ENCODE measurements around the gene RTTN.

The RTTN gene

DNA sequence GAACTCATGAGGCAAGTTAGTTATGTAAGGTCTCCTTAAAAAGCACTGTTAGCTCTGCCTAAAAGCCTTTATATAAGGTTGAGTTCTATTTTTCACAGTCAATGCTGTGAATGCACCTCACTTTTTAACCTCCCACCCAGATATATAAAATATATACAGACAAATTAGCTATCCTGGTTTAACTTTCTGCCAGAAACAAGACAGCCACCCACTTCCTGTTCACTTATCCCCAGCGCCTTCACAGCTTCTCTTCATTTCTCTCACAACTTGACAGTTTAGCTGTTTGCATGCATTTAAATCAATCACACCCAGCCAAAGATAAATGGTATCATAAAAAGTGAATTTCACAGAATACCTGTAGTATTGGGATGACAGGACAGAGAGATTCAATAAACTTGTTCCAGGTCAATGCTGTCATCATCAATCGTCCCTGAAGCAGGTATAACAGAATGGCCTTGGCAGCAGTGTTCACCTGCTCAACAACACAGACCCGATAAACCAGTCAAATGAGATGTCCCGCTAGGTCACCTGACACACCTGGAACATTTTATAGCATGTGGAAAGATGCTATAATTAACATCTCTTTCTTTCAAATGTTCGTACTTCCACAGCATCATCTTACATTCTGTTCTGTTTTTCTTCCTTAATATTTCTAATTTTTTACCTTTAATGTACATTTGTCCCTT is 55.7 kb downstream of the RTTN start:
- Histone ChIP-seq H3K4me1 (ENCODE audit: control insufficient read depth, insufficient read depth, low read length) (no peaks in the 10 kb centered on the region), H3K9ac (ENCODE audit: low read length in 2 of 2) (no peak overlapping the region), H3K4me3 (ENCODE audit: low read length in 2 of 2) (no peak overlapping the region), H3K27ac (ENCODE audit: low read length) (no peak overlapping the region), H3K9me3 (ENCODE audit: control insufficient read depth in 2 of 2, low read length in 2 of 2) (no peaks in the 10 kb centered on the region), H3K27me3 (ENCODE audit: control insufficient read depth in 1 of 2, insufficient read depth in 2 of 2, low read length in 2 of 2) (no peaks in the 10 kb centered on the region), H3K36me3 (ENCODE audit: control insufficient read depth in 2 of 2, insufficient read depth in 2 of 2, low read length in 2 of 2) (peaks cover 4 to 11% of the 10 kb centered on the region in 2 donors)

DNA sequence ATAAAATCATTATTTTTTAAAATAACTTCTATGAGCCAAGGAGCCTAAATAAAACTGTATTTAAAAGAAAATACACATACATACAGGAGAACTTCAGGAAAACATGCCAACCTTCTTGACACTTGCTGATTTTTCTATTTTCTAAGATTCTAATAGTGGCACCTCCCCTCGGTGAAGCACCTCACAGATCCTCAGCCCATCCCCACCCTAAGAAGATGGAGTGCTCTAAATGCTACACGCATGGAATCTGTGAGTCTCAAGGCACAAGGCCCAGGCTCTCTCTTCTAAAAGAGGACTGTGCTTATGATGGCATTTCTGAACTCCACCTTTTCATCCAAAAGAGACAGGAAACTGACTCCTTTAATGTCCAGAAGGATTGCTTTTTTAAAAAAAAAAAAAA is 56.3 kb downstream of the RTTN start:
- Histone ChIP-seq H3K36me3 (ENCODE audit: control insufficient read depth in 2 of 2, insufficient read depth in 2 of 2, low read length in 2 of 2) (peaks cover 4 to 11% of the 10 kb centered on the region in 2 donors), H3K4me1 (ENCODE audit: control insufficient read depth, insufficient read depth, low read length) (no peaks in the 10 kb centered on the region), H3K4me3 (ENCODE audit: low read length in 2 of 2) (no peak overlapping the region), H3K27me3 (ENCODE audit: control insufficient read depth in 1 of 2, insufficient read depth in 2 of 2, low read length in 2 of 2) (no peaks in the 10 kb centered on the region), H3K27ac (ENCODE audit: low read length) (no peak overlapping the region), H3K9me3 (ENCODE audit: control insufficient read depth in 2 of 2, low read length in 2 of 2) (no peaks in the 10 kb centered on the region), H3K9ac (ENCODE audit: low read length in 2 of 2) (no peak overlapping the region)

DNA sequence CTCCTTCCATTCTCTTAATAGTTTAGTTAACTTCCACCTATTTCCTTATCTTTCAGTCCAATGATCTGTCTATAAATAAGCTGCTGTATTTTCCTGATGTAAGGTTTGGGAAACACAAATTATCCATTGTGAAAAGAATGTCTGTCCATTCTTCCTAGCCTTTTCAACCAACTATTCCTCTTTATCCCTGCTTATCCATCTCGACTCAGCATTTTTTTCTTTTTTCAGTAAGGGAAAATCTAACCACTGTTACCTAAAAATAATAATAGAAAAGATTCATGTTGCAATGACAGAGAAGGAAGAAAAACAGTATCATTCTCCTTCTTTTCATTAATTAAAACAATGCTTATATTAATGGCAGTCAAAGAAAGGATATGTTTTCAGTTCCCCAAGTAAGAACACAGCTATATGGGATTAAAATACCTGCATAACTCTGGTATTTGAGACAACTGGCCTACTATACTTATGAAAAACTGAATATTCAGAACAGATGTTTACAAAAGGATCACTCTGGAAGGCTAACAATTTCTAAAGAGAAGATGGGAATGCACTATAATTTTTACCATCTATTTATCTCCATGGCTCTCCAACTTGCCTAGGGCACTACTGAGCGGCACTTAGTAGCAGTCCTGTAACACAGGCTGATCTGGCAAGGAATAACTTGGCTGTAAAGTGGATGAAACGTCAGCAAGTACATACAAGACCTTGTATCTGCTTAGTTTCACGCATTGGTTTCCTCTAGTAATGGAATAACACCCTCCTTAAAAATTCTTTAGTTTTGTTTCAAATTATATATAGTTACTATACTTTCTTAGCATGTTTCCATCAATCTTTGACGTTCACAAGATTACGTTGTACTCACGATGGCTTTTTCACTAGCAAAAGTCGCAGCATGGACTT is 57.2 kb downstream of the RTTN start:
- Histone ChIP-seq H3K27me3 (ENCODE audit: control insufficient read depth in 1 of 2, insufficient read depth in 2 of 2, low read length in 2 of 2) (no peaks in the 10 kb centered on the region), H3K4me3 (ENCODE audit: low read length in 2 of 2) (no peak overlapping the region), H3K9me3 (ENCODE audit: control insufficient read depth in 2 of 2, low read length in 2 of 2) (no peaks in the 10 kb centered on the region), H3K36me3 (ENCODE audit: control insufficient read depth in 2 of 2, insufficient read depth in 2 of 2, low read length in 2 of 2) (peaks cover 4 to 11% of the 10 kb centered on the region in 2 donors), H3K27ac (ENCODE audit: low read length) (no peak overlapping the region), H3K4me1 (ENCODE audit: control insufficient read depth, insufficient read depth, low read length) (no peaks in the 10 kb centered on the region), H3K9ac (ENCODE audit: low read length in 2 of 2) (no peak overlapping the region)

DNA sequence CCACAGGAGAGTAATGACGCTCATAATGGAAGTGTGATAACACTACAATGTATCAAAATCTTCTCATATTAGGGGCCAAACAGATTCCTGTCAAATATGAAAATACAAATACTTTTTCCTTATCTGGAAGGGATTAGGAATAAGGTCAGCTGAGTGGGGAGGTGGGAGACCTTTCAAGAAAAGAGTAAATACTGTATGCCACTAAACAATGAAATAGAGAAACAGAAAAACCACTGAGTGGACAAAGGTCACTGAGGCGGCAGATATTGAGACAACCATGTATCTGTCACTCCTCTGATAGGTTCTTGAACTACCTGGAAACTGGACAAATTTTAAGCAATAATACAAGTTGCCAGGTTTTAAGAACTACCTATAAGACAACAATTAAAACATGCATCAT is 59.3 kb downstream of the RTTN start:
- no peak overlapping the region for H3K9ac ChIP-seq (ENCODE audit: low read length in 2 of 2)
- no peak overlapping the region for H3K4me3 ChIP-seq (ENCODE audit: low read length in 2 of 2)
- peaks cover 4 to 13% of the 10 kb centered on the region in 2 donors for H3K36me3 ChIP-seq (ENCODE audit: control insufficient read depth in 2 of 2, insufficient read depth in 2 of 2, low read length in 2 of 2)
- no peaks in the 10 kb centered on the region for H3K4me1 ChIP-seq (ENCODE audit: control insufficient read depth, insufficient read depth, low read length)
- no peaks in the 10 kb centered on the region for H3K9me3 ChIP-seq (ENCODE audit: control insufficient read depth in 2 of 2, low read length in 2 of 2)
- H3K27ac ChIP-seq (ENCODE audit: low read length), result no peak overlapping the region
- H3K27me3 ChIP-seq (ENCODE audit: control insufficient read depth in 1 of 2, insufficient read depth in 2 of 2, low read length in 2 of 2), result no peaks in the 10 kb centered on the region

DNA sequence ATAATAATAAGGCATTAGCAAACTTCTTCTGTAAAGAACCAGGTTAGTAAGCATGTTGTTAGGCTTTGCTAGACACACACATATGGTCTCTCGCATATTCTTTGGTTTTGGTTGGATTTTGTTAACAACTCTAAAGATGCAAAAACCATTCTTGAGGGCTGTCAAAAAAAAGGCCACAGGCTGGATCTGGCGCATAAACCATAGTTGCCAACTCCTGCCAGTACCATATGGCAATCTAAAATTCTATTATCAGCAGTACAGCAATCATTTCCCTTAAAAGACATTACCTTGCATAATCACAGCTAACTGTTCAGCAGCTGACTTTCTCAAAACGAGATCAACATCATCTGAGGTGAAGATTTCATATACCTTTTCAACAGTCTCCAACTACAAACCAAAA is 63.5 kb downstream of the RTTN start:
- peaks cover 0 to 2% of the 10 kb centered on the region in 2 donors for H3K36me3 ChIP-seq (ENCODE audit: control insufficient read depth in 2 of 2, insufficient read depth in 2 of 2, low read length in 2 of 2)
- no peaks in the 10 kb centered on the region for H3K9me3 ChIP-seq (ENCODE audit: control insufficient read depth in 2 of 2, low read length in 2 of 2)
- no peaks in the 10 kb centered on the region for H3K27me3 ChIP-seq (ENCODE audit: control insufficient read depth in 1 of 2, insufficient read depth in 2 of 2, low read length in 2 of 2)
- H3K27ac ChIP-seq (ENCODE audit: low read length), result no peak overlapping the region
- no peak overlapping the region for H3K4me3 ChIP-seq (ENCODE audit: low read length in 2 of 2)
- no peak overlapping the region for H3K9ac ChIP-seq (ENCODE audit: low read length in 2 of 2)
- no peaks in the 10 kb centered on the region for H3K4me1 ChIP-seq (ENCODE audit: control insufficient read depth, insufficient read depth, low read length)

DNA sequence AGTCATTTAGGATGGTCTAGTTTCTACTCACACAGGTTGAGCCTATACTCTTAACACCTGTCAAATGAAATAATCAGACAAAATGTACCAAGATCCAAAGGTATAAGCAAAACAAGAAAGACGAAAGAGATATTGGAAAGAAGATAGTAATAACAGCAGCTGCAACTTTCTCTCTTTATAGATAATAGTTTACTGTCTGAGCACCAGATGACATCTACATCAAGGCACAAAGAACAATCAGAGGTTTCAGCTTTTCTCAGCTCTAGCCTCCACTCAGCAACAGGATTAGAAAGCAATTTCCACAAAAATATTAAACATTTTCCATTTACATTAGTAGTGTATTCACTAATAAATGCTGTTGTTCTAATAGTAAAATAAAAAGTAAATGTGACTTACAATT is 66.3 kb downstream of the RTTN start:
- H3K4me3 ChIP-seq (ENCODE audit: low read length in 2 of 2), result no peak overlapping the region
- H3K4me1 ChIP-seq (ENCODE audit: control insufficient read depth, insufficient read depth, low read length), result no peaks in the 10 kb centered on the region
- H3K27me3 ChIP-seq (ENCODE audit: control insufficient read depth in 1 of 2, insufficient read depth in 2 of 2, low read length in 2 of 2), result no peaks in the 10 kb centered on the region
- no peak overlapping the region for H3K9ac ChIP-seq (ENCODE audit: low read length in 2 of 2)
- peaks cover 2 to 5% of the 10 kb centered on the region in 2 donors for H3K36me3 ChIP-seq (ENCODE audit: control insufficient read depth in 2 of 2, insufficient read depth in 2 of 2, low read length in 2 of 2)
- H3K27ac ChIP-seq (ENCODE audit: low read length), result no peak overlapping the region
- H3K9me3 ChIP-seq (ENCODE audit: control insufficient read depth in 2 of 2, low read length in 2 of 2), result no peaks in the 10 kb centered on the region

DNA sequence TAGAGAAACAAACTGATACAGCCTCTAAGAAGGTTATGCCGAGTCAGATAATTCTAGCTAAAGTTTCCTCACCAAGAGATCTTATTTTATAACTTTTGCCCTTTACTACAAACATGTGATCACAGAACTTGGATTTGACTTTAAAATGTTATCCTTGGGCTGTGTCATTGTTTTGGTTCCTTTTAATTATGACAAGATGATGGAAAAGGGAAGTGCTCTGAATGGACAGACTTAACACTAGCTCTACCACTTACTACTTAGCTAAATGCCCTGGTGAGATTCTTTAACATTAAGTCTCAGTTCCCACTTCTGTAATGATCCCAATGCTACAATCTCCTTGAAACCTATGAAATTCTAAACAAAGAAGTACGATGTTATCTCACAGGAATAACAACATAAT is 69.9 kb downstream of the RTTN start:
- Histone ChIP-seq H3K4me3 (ENCODE audit: low read length in 2 of 2) (no peak overlapping the region), H3K9me3 (ENCODE audit: control insufficient read depth in 2 of 2, low read length in 2 of 2) (no peaks in the 10 kb centered on the region), H3K27me3 (ENCODE audit: control insufficient read depth in 1 of 2, insufficient read depth in 2 of 2, low read length in 2 of 2) (no peaks in the 10 kb centered on the region), H3K27ac (ENCODE audit: low read length) (no peak overlapping the region), H3K36me3 (ENCODE audit: control insufficient read depth in 2 of 2, insufficient read depth in 2 of 2, low read length in 2 of 2) (peaks cover 0 to 6% of the 10 kb centered on the region in 2 donors), H3K9ac (ENCODE audit: low read length in 2 of 2) (no peak overlapping the region), H3K4me1 (ENCODE audit: control insufficient read depth, insufficient read depth, low read length) (no peaks in the 10 kb centered on the region)

DNA sequence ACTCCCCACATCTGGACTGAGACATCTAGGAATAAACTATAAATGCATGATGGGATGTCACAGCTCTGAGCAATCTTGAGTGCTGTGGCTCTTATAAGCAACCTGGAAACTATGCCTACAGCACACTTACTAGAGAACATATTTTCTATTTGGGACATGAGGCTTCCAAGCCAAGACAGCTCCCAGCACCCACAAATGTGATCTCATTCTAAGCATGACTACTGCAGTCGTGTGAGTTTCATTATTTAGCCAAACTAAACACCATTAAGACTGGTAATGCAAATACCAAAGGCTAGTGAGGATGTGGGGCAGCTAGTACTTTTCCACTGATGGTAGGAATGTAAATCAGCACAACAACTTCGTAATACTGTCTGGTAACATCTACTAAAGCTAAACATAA is 72.5 kb downstream of the RTTN start:
- no peaks in the 10 kb centered on the region for H3K9me3 ChIP-seq (ENCODE audit: control insufficient read depth in 2 of 2, low read length in 2 of 2)
- no peaks in the 10 kb centered on the region for H3K27me3 ChIP-seq (ENCODE audit: control insufficient read depth in 1 of 2, insufficient read depth in 2 of 2, low read length in 2 of 2)
- H3K27ac ChIP-seq (ENCODE audit: low read length), result no peak overlapping the region
- H3K4me3 ChIP-seq (ENCODE audit: low read length in 2 of 2), result no peak overlapping the region
- peaks cover 0 to 6% of the 10 kb centered on the region in 2 donors for H3K36me3 ChIP-seq (ENCODE audit: control insufficient read depth in 2 of 2, insufficient read depth in 2 of 2, low read length in 2 of 2)
- no peak overlapping the region for H3K9ac ChIP-seq (ENCODE audit: low read length in 2 of 2)
- no peaks in the 10 kb centered on the region for H3K4me1 ChIP-seq (ENCODE audit: control insufficient read depth, insufficient read depth, low read length)

DNA sequence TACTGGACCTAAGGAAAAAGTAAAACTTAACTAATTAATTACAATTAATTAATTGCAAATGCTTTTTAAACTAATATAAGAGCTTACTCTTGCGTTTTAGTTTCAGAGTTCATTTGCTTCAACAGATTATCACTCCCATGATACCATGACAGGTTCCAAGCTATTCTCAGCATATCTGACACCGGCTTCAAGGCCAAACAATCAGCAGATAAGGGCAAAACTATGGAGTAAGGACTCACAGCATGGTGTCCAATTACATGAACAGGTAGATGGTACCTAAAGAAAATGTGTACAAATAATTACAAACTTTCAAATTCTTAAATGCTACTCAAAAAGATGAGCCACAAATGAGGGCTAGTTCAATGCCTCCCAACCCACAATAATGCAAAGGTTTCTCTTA is 77.2 kb downstream of the RTTN start:
- Histone ChIP-seq H3K27ac (ENCODE audit: low read length) (no peak overlapping the region), H3K27me3 (ENCODE audit: control insufficient read depth in 1 of 2, insufficient read depth in 2 of 2, low read length in 2 of 2) (no peaks in the 10 kb centered on the region), H3K9ac (ENCODE audit: low read length in 2 of 2) (no peak overlapping the region), H3K4me1 (ENCODE audit: control insufficient read depth, insufficient read depth, low read length) (no peaks in the 10 kb centered on the region), H3K36me3 (ENCODE audit: control insufficient read depth in 2 of 2, insufficient read depth in 2 of 2, low read length in 2 of 2) (peaks cover 0 to 5% of the 10 kb centered on the region in 2 donors), H3K4me3 (ENCODE audit: low read length in 2 of 2) (no peak overlapping the region), H3K9me3 (ENCODE audit: control insufficient read depth in 2 of 2, low read length in 2 of 2) (no peaks in the 10 kb centered on the region)

DNA sequence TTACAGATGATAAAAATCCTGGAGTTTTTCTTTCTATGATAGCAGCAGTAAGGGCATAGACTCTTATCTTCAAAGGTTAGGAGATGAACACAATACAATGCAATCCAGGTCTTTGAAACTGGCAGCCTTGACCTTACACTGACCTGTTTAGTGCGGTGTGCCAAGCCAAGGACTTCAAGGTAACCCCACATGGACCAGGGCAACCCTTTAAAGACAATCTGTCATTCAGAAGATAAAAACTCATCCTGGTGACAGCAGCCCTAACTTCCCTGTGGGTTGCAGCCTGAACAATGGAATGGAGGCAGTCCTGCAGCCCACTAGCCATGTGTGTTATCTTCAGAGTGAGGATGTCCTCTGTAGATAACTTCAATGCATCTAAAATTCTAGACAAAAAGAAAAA is 78.1 kb downstream of the RTTN start:
- no peak overlapping the region for H3K27ac ChIP-seq (ENCODE audit: low read length)
- no peaks in the 10 kb centered on the region for H3K27me3 ChIP-seq (ENCODE audit: control insufficient read depth in 1 of 2, insufficient read depth in 2 of 2, low read length in 2 of 2)
- H3K36me3 ChIP-seq (ENCODE audit: control insufficient read depth in 2 of 2, insufficient read depth in 2 of 2, low read length in 2 of 2), result peaks cover 0 to 5% of the 10 kb centered on the region in 2 donors
- H3K9ac ChIP-seq (ENCODE audit: low read length in 2 of 2), result no peak overlapping the region
- H3K9me3 ChIP-seq (ENCODE audit: control insufficient read depth in 2 of 2, low read length in 2 of 2), result no peaks in the 10 kb centered on the region
- no peak overlapping the region for H3K4me3 ChIP-seq (ENCODE audit: low read length in 2 of 2)
- H3K4me1 ChIP-seq (ENCODE audit: control insufficient read depth, insufficient read depth, low read length), result no peaks in the 10 kb centered on the region

DNA sequence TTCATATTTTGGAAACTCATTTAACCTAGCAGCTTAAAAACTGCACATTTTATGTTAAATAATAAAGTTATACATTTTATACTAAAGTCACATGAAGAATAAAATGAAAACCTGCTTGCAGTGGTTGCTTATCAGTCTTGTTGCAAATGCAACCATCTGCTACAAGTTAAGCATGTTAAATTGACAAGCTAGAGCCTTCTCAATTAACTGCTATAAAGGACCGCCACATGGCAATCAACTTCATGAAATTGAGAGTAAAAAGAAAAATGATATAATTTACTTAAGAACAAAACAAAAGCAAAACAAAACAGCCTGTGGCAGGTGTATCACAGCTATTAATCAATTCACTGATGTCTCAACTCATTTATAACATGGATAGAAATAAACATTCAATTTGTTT is 78.7 kb downstream of the RTTN start:
- Histone ChIP-seq H3K27me3 (ENCODE audit: control insufficient read depth in 1 of 2, insufficient read depth in 2 of 2, low read length in 2 of 2) (no peaks in the 10 kb centered on the region), H3K9ac (ENCODE audit: low read length in 2 of 2) (no peak overlapping the region), H3K4me3 (ENCODE audit: low read length in 2 of 2) (no peak overlapping the region), H3K27ac (ENCODE audit: low read length) (no peak overlapping the region), H3K36me3 (ENCODE audit: control insufficient read depth in 2 of 2, insufficient read depth in 2 of 2, low read length in 2 of 2) (peaks cover 0 to 5% of the 10 kb centered on the region in 2 donors), H3K9me3 (ENCODE audit: control insufficient read depth in 2 of 2, low read length in 2 of 2) (no peaks in the 10 kb centered on the region), H3K4me1 (ENCODE audit: control insufficient read depth, insufficient read depth, low read length) (no peaks in the 10 kb centered on the region)
